Kidney epithelial cell (primary cell): ENCODE results near the gene CFL2. TPM values are rescaled to one million over a fixed set of nuclear protein-coding genes. Genes with fewer than 3 reads are reported as not detected.
"Not testable (repeated sequence)": the region's sequence is repeated elsewhere in the genome, so short reads cannot be mapped to it uniquely, and the experiment has no call there.

ENCODE experiments used
- DNase-seq: peaks from one replicate; pipeline ENCODE4 v3.0.0-alpha.2; 2010; ENCODE audit warnings: low read depth
- H3K27me3 ChIP-seq: 2 replicates; pipeline ENCODE4 v1.6.0; 2011; ENCODE audit warnings: low read length; ENCODE audit not compliant: control insufficient read depth, insufficient read depth
- H3K36me3 ChIP-seq: 2 replicates; pipeline ENCODE4 v1.5.1; 2011; ENCODE audit warnings: low read length; ENCODE audit not compliant: control insufficient read depth, insufficient read depth
- H3K4me3 ChIP-seq: 2 replicates; pipeline ENCODE4 v1.5.1; 2011; ENCODE audit warnings: low read depth, mild to moderate bottlenecking, control low read depth, low read length
- CTCF ChIP-seq: IDR thresholded peaks from 2 replicates; pipeline ENCODE4 v1.5.1; 2011; ENCODE audit warnings: mild to moderate bottlenecking, moderate library complexity, low read length, control low read depth, inconsistent platforms; ENCODE audit not compliant: insufficient read depth, poor library complexity, severe bottlenecking
- total RNA-seq: library from RNA; depleted of rRNA; stranded (reverse); fragments of >200 nt; gene quantifications from 2 replicates; pipeline ENCODE4 v1.2.3, GENCODE V29; 2015

CFL2 gene
- total RNA-seq, 1 donor from 2014 or later = 32.4 TPM

GRCh38 chr14:34707722-34708121 is 6.7 kb downstream of the CFL2 start:
- DNase-seq = no peak
- Histone ChIP-seq H3K4me3 (no peak overlapping the region), H3K27me3 (no peaks in the 10 kb centered on the region), H3K36me3 (no peaks in the 10 kb centered on the region)
- TF ChIP-seq CTCF = no peak

- DNase-seq = no peak
- Histone ChIP-seq H3K4me3 (no peak overlapping the region), H3K36me3 (no peaks in the 10 kb centered on the region), H3K27me3 (no peaks in the 10 kb centered on the region)
- TF ChIP-seq CTCF = no peak
Measured at GRCh38 chr14:34701808-34702207, 12.6 kb downstream of the CFL2 start.

GRCh38 chr14:34700622-34701130 is 13.7 kb downstream of the CFL2 start:
- Histone ChIP-seq H3K27me3 (no peaks in the 10 kb centered on the region), H3K4me3 (no peak overlapping the region), H3K36me3 (no peaks in the 10 kb centered on the region)
- DNase-seq = no peak
- TF ChIP-seq CTCF = no peak

- no peaks in the 10 kb centered on the region for H3K27me3 ChIP-seq
- no peak overlapping the region for H3K4me3 ChIP-seq
- no peaks in the 10 kb centered on the region for H3K36me3 ChIP-seq
- peak; percentile 79 for DNase-seq
- no peak for TF ChIP-seq CTCF
Measured at GRCh38 chr14:34699873-34700621, 14.3 kb downstream of the CFL2 start.

- H3K36me3 ChIP-seq, H3K4me3 ChIP-seq, DNase-seq, H3K27me3 ChIP-seq: not testable (repeated sequence)
Measured at GRCh38 chr14:34694216-34694615, 20.2 kb downstream of the CFL2 start.

- TF ChIP-seq CTCF = no peak
- no peaks in the 10 kb centered on the region for H3K36me3 ChIP-seq
- no peak overlapping the region for H3K4me3 ChIP-seq
- no peak for DNase-seq
- no peaks in the 10 kb centered on the region for H3K27me3 ChIP-seq
Measured at GRCh38 chr14:34693228-34693939, 21.0 kb downstream of the CFL2 start.
